C1 segment of cervical spinal cord (tissue), 14 donors: ENCODE results near the gene NINL.
"Not testable (repeated sequence)": the region's sequence is repeated elsewhere in the genome, so short reads cannot be mapped to it uniquely, and the experiment has no call there.

Experiments used
- DNase-seq, 14 donors: peaks; one replicate each; lab custom pipeline; 2025; lab: John Stamatoyannopoulos, UW

Gene NINL

DNA sequence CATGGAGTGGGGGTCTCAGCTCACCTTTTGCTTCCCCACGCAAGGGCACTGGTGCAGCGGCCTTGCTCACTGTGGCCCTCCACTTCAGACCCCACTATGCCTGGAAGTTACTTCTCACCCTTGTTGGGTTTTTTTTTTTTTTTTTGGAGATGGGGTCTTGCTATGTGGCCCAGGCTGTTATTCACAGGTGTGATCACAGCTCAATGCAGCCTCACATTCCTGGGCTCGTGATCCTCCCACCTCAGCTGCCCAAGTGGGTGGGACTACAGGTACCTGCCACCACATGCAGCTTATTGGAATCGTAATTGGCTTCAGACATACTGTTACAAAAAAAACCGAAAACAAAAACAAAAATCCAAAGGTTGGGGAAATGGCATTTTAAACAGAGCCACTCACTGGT is 32.4 kb downstream of the NINL start:
- DNase-seq, result no peak

DNA sequence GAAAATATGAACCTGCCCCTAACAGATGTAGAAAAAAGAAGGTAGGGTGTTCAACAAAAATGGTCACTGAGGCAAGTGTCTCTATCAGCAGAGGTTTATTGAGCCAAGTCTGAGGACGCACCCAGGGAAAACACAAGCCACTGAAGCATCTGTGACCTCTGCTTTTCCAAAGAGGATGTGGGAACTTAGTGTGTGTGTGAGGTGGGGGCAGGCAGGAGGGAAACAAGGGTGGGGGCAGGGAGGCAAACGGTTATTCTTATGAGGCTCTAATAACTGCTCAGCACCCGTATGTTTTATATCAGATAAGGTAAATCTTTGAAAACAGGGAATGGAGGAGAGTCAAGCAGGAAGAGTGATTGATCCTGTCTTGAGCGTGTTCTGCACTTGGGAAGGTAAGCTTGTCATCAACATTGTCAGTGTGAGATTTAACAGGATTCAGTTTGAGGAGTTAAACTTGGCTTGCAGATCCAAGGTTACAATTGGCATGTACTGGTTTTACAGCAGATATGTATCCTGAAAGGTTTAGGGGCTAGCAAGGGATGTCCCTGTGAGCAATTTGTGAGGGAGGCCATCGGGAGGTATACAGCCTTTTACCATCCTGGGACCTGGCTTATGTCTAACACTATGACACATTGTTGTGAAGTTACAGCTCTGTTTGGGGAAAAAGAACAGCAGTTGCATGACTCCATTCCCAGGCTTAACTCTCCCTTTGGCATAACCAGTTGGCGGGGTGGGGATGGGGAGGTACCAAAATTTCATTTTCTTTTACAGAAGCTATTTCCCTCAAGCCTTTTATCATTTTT is 33.7 kb downstream of the NINL start:
- DNase-seq, result no peak

DNA sequence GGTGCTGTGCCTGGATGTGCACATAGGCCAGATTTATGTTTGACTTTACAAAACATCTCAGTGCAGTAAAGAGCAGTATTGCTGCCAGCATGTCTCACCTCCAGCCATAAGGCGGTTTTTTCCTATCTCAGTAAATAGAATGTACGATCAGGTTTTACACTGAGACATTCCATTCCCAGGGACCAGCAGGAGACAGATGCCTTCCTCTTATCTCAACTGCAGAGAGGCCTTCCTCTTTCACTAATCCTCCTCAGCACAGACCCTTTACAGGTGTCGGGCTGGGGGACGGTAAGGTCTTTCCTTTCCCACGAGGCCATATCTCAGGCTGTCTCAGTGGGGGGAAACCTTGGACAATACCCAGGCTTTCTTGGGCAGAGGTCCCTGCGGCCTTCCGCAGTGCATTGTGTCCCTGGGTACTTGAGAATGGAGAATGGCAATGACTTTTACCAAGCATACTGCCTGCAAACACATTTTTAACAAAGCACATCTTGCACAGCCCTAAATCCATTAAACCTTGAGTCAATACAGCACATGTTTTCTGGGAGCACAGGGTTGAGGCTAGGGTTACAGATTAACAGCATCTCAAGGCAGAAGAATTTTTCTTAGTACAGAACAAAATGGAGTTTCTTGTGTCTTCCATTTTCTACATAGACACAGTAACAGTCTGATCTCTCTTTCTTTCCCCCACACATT is 34.5 kb downstream of the NINL start:
- DNase-seq, result not testable (repeated sequence)

DNA sequence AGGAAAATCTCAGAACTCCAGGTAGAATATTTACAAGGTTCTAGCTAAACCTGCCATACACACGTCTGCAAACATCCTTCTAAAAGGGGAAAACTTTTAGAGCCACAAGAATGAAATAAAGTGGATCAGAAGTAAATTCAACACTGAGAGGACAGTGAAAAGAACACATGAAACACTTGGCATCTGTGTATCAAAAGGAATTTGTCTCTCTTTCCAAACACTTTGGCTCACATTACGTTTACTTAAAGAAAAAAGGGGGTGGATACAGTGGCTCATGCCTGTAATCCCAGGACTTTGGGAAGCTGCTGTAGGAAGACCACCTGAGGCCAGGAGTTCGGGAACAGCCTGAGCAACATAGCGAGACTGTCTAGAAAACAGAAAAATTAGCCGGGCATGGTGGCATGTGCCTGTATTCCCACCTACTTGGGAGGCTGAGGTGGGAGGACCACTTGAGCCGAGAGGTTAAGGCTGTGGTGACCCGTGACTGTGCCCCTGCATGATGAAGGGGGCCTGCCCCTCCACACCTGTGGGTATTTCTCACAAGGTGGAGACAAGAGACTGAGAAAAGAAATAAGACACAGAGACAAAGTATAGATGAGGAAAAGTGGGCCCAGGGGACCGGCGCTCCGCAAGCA is 35.4 kb downstream of the NINL start:
- DNase-seq, result no peak

DNA sequence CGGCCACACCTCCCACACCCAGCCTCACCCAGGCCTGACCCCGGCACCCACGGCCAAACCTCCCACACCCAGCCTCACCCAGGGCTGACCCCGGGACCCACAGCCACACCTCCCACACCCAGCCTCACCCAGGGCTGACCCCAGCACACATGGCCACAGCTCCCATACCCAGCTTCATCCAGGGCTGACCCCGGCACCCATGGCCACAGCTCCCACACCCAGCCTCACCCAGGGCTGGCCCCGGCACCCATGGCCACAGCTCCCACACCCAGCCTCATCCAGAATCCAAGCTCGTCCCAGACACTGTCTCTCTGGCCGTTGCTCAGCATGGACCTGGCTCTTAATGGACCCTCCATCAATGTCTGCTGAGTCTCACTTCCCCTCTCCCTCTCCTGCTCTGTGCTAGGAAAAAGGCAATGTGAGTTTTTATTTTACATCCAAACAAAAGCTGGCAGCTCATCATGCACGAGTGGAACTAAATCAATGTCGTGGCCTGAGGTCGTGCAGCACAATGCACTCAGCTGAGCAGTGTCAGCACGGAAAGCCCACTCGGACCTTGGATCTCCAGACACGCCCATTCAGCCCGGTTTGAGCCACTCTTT is 36.1 kb downstream of the NINL start:
- DNase-seq, result no peak

DNA sequence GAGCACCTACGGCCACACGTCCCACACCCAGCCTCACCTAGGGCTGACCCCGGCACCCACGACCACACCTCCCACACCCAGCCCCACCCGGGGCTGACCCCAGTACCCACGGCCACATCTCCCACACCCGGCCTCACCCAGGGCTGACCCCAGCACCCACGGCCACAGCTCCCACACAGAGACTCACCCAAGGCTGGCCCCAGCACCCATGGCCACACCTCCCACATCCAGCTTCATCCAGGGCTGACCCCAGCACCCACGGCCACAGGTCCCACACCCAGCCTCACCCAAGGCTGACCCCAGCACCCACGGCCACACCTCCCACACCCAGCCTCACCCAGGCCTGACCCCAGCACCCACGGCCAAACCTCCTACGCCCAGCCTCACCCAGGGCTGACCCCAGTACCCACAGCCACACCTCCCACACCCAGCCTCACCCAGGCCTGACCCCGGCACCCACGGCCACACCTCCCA is 36.7 kb downstream of the NINL start:
- DNase-seq, result no peak

DNA sequence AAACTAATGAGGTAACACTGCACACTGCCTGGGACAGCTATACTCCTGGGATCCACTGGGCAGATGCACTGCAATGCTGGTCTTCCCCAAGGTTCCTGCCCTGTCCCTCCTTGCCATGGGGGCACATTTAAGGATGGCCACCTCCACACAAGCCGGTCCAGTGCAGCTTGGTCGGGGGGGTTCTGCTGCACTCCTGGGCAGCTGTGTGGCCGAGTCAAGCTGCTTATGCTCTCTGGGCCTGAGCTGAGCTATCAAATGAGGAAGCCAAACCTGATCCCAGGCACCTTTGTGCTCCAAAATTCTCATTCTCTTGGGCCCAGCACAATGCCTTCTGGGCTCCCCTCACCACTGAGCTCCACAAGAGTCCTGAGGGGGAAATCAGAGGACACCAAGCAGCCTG is 37.3 kb downstream of the NINL start:
- no peak for DNase-seq

DNA sequence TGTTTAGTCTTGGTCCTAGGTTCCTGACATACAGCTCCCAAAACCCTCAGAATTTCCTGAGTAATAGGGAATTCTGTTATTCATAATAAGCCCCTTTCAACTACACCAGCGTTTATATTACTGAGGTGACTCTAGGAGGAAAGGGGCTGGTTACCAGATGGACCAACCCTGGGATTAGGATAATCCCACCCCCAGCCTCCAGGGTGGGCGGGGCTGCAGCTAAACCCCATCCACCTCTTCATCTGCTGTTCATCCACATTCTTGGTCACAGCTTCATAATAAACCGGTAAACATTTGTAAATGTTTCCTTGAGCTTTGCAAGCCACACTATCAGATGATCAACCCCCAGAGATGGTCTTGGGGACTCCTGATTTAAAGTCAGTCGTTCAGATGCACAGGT is 38.3 kb downstream of the NINL start:
- DNase-seq, result no peak

DNA sequence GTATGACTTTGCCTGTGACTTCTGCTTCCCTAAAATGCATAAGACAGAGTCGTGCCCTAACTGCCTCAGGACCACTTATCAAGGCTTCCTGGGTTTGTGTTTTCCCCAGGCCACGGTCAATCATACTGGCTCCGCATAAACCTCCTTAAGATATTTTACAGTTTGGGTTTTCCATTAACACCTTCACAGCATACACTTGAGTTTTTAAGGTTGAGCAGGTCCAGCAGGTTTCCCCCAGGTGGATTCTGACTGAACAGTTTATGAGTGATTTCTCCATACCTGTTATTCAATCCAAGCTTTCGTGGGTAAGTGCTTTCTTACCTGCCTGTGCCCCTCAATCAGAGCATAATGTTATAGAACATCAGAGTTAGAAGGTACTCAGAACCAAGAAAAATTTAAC is 39.3 kb downstream of the NINL start:
- no peak for DNase-seq

DNA sequence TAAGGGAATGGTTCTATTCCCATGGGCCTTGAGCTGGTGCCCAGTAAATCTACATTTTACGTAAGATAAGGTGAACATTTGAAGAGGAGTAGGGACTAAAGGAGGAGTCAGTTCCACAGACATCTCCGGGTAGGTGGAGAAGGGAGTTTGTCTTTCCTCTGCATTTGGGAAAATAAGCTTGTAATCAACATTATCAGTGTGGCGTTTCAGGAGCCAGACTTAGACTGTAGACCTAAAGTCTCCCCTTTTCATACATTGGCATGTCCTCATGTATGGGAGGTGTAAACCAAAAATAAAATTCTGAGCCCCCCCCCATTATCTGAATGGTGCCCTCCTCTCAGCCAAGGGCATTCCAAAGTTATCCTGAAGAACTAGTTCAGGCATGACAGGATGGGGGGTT is 40.2 kb downstream of the NINL start:
- no peak for DNase-seq

DNA sequence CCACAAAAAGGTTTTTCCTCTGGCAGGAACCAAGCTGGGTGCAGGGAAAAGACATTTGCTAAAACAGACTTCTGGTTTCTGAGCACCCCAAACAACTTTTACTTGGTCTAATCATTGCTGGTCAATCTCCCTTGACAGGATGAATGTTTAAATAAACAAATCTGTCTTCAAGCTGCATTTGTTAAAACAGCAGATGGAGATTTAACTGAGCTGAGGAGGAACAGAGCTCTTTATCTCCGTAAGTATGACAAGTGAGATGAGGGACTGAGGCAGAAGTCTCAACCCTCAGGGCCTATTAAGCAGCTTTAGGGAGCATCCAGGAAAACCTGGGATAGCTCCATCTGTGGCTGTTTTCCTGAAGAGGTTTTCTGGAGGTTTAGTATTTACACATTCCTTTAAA is 40.6 kb downstream of the NINL start:
- no peak for DNase-seq

DNA sequence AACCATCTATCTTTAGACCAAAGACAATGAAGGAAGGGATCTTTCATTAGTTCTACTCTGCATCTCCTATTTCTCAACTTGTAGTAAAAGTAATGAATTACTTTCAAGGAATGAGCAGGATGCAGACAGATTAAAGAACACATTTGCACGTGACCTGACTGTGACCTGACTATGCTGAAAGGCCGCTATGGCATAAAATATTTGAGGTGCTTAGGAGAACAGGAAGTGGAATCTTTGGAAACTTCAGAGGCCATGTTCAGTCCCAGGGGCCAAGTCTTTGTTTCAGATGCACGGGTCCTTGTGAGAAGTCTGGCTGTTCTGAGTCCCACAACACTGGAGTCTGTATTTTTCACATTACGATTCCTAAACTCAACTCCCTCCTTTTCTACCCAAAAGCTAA is 41.0 kb downstream of the NINL start:
- no peak for DNase-seq

DNA sequence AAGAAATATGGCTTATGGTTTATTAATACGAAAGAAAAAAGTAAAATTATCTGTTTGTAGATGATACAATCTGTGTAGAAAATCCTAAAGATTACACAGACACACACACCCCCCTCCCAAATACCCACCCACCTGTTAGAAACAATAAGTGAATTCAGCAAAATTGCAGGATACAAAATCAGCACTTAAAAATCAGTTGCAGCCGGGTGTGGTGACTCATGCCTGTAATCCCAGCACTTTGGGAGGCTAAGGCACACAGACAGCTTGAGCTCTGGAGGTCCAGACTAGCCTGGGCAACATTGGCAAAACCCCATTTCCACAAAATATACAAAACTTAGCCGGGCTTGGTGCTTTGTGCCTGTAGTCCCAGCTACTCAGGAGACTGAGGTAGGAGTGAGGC is 42.3 kb downstream of the NINL start:
- DNase-seq, result no peak

DNA sequence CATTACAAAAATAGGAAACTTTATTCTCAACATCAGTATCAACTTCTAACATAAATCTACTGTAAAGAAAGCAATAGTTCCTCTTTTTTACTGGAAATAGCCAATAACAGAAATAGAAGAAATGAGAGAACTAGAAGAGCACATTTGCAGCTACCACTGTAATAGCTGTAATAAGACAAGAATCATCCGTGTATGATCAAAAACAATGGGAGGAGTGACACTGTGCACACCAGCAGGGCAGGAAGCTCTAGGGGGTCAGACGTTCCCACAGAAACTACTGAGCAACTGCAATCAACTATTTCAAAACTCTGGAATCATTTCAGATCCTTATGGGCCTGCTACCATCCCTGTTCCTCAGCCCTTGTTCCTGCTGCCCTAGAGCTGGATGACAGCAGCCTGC is 43.7 kb downstream of the NINL start:
- no peak for DNase-seq

DNA sequence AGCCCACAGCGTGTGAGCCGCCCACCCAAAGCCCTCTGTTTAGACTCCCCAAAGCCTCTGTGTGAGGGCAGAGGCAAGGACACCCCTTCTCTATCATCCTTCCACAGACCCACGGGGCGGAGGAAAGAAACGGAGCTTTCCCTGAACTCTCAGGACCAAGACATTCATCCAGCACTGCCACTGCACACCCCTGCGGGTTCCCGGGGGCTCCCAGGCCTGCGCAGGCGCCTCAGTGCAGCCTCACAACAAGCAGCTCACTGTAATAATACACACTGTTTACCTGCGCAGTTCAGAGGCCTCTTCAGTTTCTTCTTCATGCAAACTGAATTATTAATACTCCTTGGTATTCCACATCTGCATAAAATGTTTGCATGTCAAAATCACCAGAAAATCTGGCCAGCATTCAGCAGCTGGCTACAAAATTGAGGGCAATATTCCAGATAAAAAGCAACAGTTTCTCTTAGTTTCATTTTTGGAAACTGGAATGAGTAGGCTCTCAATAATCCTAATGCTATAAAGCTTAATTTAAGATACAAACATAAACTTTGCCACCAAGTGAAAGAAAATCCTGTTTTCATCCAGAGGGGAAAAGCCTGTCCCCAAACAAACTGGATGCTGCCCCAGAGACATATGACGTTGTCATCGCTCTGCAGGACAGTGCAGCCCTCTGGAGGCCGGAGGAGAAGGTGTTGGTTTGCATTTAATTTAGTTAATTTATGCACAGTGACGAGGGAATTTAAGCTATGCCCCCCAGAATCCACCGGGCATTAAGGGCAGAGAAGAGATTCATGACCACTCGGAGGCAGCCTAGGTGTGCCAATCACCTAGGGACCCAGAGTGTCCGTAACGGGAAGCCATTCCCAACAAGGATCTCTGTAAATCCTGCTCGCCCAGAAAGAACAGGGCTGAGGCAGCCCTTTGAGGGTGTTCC is 45.3 kb downstream of the NINL start:
- peak in 8 of 14 donors; percentile 23 to 79 (median 50) for DNase-seq

DNA sequence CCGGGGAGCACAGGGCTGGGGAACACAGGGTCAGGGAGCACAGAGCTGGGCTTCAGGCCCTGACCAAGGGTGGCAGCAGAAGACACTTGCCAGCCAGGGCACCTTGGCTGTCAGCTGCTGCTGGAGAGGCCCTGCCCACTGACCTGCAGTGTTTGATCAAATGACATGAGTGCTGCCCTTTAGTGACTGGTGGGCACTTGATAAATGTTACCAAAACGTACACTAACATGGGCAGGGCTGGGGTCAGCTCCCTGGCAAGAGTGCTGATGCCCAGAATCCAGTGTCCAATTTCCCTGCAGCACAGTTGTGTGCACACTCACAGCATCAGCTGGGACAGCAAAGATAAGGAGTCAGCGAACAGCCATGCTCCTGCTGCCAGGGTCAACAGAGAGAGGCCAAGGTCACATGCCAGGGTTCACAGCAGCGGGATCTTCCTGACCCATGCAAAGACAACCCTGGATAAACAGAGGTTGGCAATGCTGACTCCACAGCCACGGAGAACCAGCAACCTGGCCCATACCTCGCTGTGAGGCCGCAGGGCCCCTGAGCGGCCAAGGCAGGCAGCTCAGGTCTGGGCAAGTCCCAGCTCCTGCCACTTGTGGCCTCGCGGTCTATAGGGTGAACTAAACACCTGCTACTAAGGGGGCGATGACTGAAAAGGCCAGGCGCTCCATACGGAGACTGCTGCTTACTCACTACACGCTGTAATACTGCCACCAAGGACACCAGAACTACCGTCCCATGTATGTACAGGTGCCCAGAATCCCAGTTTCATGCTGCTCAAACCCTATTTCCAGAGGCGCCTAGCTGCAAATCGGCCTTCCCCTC is 46.3 kb downstream of the NINL start:
- DNase-seq, result peak in 1 of 14 donors; percentile 45

DNA sequence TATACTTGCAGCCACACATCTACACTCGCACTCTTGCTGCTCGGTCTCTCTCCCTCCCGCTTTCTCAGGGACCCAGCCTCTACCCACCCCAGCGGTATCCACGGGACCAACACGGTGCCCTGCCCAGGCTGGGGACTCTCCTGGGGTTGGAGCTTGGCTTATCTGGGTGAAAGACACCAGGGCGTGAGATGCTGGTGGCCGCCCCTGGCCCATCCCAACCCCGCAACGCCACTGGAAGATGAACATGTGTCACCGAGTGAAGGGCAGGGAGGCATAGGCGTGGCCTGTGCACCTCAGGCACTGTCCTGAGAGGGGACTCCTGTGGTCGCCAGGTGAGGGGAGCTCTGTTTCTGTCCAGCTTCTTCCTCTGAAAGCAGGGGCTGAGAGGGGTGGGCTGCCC is 47.4 kb downstream of the NINL start:
- no peak for DNase-seq

DNA sequence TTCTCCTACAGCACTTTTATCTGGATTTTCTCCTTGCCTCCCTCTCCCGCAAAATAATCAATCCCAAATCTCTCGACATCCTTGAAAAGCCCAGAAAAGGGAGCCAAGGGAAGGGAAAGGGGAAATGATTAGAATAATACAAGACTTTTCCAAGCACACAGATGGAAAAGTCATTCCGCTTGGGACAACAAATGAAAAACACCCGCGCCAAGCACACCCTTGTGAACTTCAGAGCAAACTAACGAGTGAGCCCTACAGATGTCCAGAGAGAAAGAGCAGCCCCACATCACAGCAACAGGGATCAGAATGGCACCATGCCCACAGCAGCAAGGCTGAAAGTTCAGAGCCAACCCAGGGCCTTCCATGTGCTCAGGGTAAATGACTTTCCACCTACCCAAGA is 49.6 kb downstream of the NINL start:
- DNase-seq, result no peak

DNA sequence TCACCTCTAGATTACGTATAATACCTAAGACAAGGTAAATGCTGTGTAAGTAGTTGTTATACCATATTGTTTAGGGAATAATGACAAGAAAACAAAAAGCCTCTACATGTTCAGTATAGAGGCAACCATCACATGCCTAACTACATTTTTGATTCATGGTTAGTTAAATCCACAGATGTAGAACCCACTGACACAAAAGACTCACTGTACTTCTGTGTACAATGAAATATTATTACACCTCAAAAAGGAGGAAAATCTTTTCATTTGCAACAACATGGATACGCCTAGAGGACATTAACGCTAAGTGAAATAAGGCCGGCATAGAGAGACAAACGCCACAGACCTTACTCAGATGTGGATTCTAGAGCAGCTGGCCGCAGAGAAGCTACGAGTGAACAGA is 50.5 kb downstream of the NINL start:
- DNase-seq, result no peak
